PFSK-1 (cell line): Measurements from ENCODE around the gene MAP1B.

ENCODE experiments used
- POLR2AphosphoS5 ChIP-seq: IDR thresholded peaks from 2 replicates; pipeline ENCODE4 v1.6.1; 2012; ENCODE audit warnings: low read depth, mild to moderate bottlenecking, control low read depth, low read length, moderate library complexity
- SIN3A ChIP-seq: IDR thresholded peaks from 2 replicates; pipeline ENCODE4 v1.6.1; 2012; ENCODE audit warnings: mild to moderate bottlenecking, low read length, moderate library complexity, borderline replicate concordance; ENCODE audit not compliant: insufficient read depth
- TAF1 ChIP-seq: IDR thresholded peaks from 2 replicates; pipeline ENCODE4 v1.6.1; 2012; ENCODE audit warnings: low read length, control low read depth, borderline replicate concordance; ENCODE audit not compliant: insufficient read depth

GRCh38 chr5:72121780-72122445 lies 14.6 kb downstream of the MAP1B start:
- no peak for TF ChIP-seq TAF1
- no peak for TF ChIP-seq POLR2AphosphoS5
- no peak for TF ChIP-seq SIN3A
